Spleen (tissue), 7 donors: Measurements from ENCODE around the gene HINT2.

Experiments used
- POLR2A ChIP-seq, 3 donors: fragments of 450-650 bp; IDR thresholded peaks; one replicate each; pipeline ENCODE4 v1.5.1; 2017; ENCODE audit warnings: antibody characterized with exemption in 3 of 3, mild to moderate bottlenecking in 1 of 3
- POLR2AphosphoS5 ChIP-seq, 3 donors: sonication (generic); formaldehyde crosslinking; IDR thresholded peaks; one replicate each; pipeline ENCODE4 v1.5.1; 2017; ENCODE audit warnings: antibody characterized with exemption in 3 of 3
- TF ChIP-seq, protein P1 (sequence below), 11 experiments: fragments of 200-600 bp in 7 of 11; fragments of 450-650 bp in 4 of 11; sonication (generic) in 4 of 11; IDR thresholded peaks in 8 of 11; conservative IDR thresholded peaks in 3 of 11; 1 replicate in 7 of 11; 2 replicates in 4 of 11; pipeline versions ENCODE4 v1.4.0 to v1.8.0; 2016 to 2021; ENCODE audit warnings: antibody characterized with exemption in 11 of 11, inconsistent platforms in 4 of 11, mild to moderate bottlenecking in 1 of 11
- donor health status: DM: no; HTN: no; CAD: no; lungs with moderate emphysema.
- donor health status: DM: no; HTN: no; CAD: no.
- donor health status: DM: no; HTN: no; CAD: no.

DNA sequence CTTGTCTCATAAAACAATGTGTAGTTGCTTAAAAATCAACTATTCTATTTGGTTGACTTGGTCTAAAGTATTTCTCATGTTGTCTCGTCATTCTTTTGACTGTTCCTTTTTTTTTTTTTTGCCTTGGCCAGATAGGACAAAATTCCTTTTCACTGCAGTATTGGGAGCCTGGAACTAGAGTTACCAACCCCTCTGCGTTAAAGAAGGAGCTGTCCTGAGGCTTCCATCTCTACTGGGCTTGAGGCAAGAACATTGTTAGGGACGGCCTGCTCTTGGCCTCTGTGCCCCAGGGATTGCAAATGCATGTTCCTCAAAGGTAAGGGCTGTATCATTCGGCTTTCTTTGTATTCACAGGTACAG is 24.8 kb downstream of the HINT2 start:
- TF ChIP-seq, protein P1, sequence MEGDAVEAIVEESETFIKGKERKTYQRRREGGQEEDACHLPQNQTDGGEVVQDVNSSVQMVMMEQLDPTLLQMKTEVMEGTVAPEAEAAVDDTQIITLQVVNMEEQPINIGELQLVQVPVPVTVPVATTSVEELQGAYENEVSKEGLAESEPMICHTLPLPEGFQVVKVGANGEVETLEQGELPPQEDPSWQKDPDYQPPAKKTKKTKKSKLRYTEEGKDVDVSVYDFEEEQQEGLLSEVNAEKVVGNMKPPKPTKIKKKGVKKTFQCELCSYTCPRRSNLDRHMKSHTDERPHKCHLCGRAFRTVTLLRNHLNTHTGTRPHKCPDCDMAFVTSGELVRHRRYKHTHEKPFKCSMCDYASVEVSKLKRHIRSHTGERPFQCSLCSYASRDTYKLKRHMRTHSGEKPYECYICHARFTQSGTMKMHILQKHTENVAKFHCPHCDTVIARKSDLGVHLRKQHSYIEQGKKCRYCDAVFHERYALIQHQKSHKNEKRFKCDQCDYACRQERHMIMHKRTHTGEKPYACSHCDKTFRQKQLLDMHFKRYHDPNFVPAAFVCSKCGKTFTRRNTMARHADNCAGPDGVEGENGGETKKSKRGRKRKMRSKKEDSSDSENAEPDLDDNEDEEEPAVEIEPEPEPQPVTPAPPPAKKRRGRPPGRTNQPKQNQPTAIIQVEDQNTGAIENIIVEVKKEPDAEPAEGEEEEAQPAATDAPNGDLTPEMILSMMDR (IDR thresholded peaks at IDR 0.05 in 8 of 11, conservative IDR thresholded peaks at IDR 0.05 in 3 of 11) = no peak
- TF ChIP-seq POLR2A (IDR thresholded peaks at IDR 0.05) (no peak), POLR2AphosphoS5 (IDR thresholded peaks at IDR 0.05) (no peak)
